PFSK-1 (cell line): Measurements from ENCODE around the gene FNTB.

Source experiments
- POLR2AphosphoS5 ChIP-seq: IDR thresholded peaks from 2 replicates; pipeline ENCODE4 v1.6.1; 2012; ENCODE audit warnings: low read depth, mild to moderate bottlenecking, control low read depth, low read length, moderate library complexity
- TAF1 ChIP-seq: IDR thresholded peaks from 2 replicates; pipeline ENCODE4 v1.6.1; 2012; ENCODE audit warnings: low read length, control low read depth, borderline replicate concordance; ENCODE audit not compliant: insufficient read depth

DNA sequence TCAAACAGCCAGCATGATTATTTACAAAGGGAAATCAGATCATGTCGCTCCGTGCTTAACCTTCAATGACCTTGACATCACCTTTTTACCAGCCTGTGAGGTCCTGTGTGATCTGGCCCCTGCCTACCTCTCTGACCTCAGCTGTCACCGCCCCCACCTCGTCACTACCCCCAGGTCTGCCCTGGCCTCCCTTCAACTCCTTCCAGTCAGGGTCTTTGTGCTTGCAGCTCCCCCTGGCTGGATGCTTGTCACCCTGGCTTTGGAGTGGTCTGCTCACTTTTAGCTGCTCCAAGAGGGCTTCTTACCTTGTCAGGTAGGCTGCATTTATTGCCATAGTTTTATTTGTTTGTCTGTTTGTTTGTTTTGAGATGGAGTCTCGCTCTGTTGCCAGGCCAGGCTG, 123.8 kb downstream of the FNTB start:
- TF ChIP-seq POLR2AphosphoS5 (no peak), TAF1 (no peak)
